Uterus (tissue), 4 donors: ENCODE data around the gene ZNF837. TPM values are rescaled to one million over a fixed set of nuclear protein-coding genes. Genes with fewer than 3 reads are reported as not detected.
A peak's percentile ranks its signal among the peaks of the same experiment; 100 is the strongest.

Experiments
- DNase-seq, 2 donors: peaks; one replicate each; pipeline ENCODE4 v3.0.0-alpha.2; 2019 to 2020
- H3K27ac ChIP-seq, 2 donors: fragments of 200-600 bp; sonication (generic); 1 replicate in 1 of 2; 2 replicates in 1 of 2; pipeline ENCODE4 v1.5.1; 2016 to 2018
- H3K27me3 ChIP-seq, 2 donors: fragments of 200-600 bp; sonication (generic); one replicate each; pipeline ENCODE4 v1.5.1; 2018 to 2019; ENCODE audit warnings: control low read depth in 1 of 2
- H3K36me3 ChIP-seq, 2 donors: fragments of 200-600 bp; sonication (generic); one replicate each; pipeline ENCODE4 v1.5.1; 2019; ENCODE audit warnings: control low read depth in 1 of 2
- H3K4me1 ChIP-seq, 2 donors: fragments of 200-600 bp; sonication (generic); one replicate each; pipeline ENCODE4 v1.5.1; 2018 to 2019; ENCODE audit warnings: control low read depth in 1 of 2
- H3K4me3 ChIP-seq, 2 donors: fragments of 200-600 bp; sonication (generic); 1 replicate in 1 of 2; 2 replicates in 1 of 2; pipeline ENCODE4 v1.5.1; 2018 to 2019; ENCODE audit warnings: mild to moderate bottlenecking in 1 of 2
- H3K9me3 ChIP-seq, 2 donors: fragments of 200-600 bp; sonication (generic); one replicate each; pipeline ENCODE4 v1.5.1; 2019; ENCODE audit warnings: control low read depth in 1 of 2
- POLR2A ChIP-seq, 2 donors: fragments of 450-650 bp; IDR thresholded peaks; one replicate each; pipeline ENCODE4 v1.6.1; 2016; ENCODE audit warnings: antibody characterized with exemption in 2 of 2, mild to moderate bottlenecking in 1 of 2, moderate library complexity in 1 of 2
- intact Hi-C: fragments of 100-400 bp; cut with DNase I; formaldehyde crosslinking; loops from one replicate; pipeline ENCODE4 v1.15.1; 2023; ENCODE audit warnings: low total_unique reads
- total RNA-seq, 4 donors: library from RNA; depleted of rRNA in 3 of 4; stranded (reverse); fragments of >200 nt in 3 of 4; gene quantifications; one replicate each; pipeline versions ENCODE4 v1.1.0 to v1.2.4, GENCODE V29; 2014 to 2023
- TF ChIP-seq, protein P1 (sequence below), 4 experiments: fragments of 200-600 bp in 2 of 4; fragments of 450-650 bp in 2 of 4; sonication (generic) in 2 of 4; IDR thresholded peaks; one replicate each; pipeline ENCODE4 v1.5.1; 2016 to 2019; ENCODE audit warnings: antibody characterized with exemption in 4 of 4, mild to moderate bottlenecking in 2 of 4, moderate library complexity in 1 of 4
- donor health status: DM: yes; HTN: yes; CAD: no.

Gene ZNF837
- total RNA-seq, 4 donors from 2014 or later: 1.6 to 4.6 (median 2.8) TPM; not detected in 1

DNA sequence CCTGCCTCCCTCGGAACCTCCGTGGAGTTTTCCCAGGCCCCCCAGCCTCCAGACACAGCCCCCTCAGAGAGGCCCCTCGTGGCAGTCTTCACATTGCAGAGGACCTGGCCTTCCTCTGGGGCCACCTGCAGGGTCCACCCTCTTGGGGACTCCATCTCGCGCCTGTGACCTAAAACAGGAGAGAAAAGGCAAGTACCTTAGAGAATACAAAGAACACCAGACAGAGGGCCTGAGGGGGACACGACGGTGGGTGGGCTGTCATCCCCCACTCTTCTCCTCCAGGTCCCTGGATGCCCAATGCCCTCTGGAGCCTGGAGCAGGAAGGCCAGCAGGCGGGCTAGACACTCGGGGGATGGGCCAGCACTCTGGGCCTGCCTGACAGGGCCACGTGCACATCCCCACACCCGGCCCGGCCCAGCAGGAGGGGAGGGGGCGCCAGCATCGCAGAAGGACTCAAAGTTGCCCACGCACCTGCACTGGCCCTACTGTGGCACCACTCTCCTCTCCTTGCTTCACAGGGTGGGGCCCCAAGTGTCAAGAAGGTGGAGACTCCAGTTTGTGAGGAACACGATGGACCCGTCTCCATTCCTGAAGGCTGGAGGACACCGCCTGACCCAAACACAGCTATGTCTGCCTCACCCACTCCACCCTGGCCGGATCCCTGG lies 23.2 kb downstream of the ZNF837 start:
- peaks cover 0 to 15% of the 10 kb centered on the region in 2 donors for H3K4me1 ChIP-seq
- TF ChIP-seq, protein P1, sequence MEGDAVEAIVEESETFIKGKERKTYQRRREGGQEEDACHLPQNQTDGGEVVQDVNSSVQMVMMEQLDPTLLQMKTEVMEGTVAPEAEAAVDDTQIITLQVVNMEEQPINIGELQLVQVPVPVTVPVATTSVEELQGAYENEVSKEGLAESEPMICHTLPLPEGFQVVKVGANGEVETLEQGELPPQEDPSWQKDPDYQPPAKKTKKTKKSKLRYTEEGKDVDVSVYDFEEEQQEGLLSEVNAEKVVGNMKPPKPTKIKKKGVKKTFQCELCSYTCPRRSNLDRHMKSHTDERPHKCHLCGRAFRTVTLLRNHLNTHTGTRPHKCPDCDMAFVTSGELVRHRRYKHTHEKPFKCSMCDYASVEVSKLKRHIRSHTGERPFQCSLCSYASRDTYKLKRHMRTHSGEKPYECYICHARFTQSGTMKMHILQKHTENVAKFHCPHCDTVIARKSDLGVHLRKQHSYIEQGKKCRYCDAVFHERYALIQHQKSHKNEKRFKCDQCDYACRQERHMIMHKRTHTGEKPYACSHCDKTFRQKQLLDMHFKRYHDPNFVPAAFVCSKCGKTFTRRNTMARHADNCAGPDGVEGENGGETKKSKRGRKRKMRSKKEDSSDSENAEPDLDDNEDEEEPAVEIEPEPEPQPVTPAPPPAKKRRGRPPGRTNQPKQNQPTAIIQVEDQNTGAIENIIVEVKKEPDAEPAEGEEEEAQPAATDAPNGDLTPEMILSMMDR (IDR thresholded peaks at IDR 0.05): no peak
- TF ChIP-seq POLR2A (IDR thresholded peaks at IDR 0.05): no peak
- no peaks in the 10 kb centered on the region for H3K9me3 ChIP-seq
- H3K27me3 ChIP-seq: no peaks in the 10 kb centered on the region
- H3K36me3 ChIP-seq: no peaks in the 10 kb centered on the region
- H3K27ac ChIP-seq: no peak overlapping the region
- no peak for DNase-seq
- no peak overlapping the region for H3K4me3 ChIP-seq
- intact Hi-C loops: no loop called here

DNA sequence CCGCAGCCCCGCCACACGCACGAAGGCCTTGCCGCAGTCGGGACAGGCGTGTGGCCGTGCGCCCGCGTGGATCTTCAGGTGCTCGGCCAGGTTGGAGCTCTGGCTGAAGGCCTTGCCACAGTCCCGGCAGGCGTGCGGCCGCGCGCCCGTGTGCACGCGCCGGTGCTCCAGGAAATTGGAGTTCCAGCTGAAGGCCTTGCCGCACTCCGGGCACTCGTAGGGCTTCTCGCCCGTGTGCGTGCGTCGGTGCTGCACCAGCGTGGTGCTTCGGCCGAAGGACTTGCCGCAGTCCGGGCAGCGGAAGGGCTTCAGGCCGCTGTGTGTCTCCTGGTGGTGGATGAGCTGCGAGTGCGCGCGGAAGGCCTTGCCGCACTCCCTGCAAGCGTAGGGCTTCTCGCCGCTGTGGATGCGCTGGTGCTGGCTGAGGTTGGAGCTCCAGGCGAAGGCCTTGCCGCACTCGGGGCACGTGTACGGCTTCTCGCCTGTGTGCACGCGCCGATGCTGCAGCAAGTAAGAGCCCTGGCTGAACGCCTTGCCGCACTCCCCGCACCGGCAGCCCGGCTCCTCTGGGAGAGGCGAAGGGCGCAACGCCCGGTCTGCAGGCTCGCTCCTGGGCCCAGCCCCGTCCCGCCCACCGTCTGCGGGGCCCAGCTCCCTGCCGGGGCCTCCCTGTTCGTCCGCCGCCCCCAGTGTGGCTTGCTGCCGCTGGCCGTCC lies 23.9 kb downstream of the ZNF837 start:
- DNase-seq: no peak

GRCh38 chr19:58355908-58356765 lies 24.7 kb downstream of the ZNF837 start:
- TF ChIP-seq POLR2A (IDR thresholded peaks at IDR 0.05): no peak
- TF ChIP-seq, protein P1 (IDR thresholded peaks at IDR 0.05): no peak
- Histone ChIP-seq H3K4me1 (peaks cover 0 to 15% of the 10 kb centered on the region in 2 donors), H3K36me3 (no peaks in the 10 kb centered on the region), H3K9me3 (no peaks in the 10 kb centered on the region), H3K27me3 (no peaks in the 10 kb centered on the region), H3K4me3 (peak overlapping the region; percentile 14 to 20), H3K27ac (no peak overlapping the region)
- intact Hi-C loops: no loop called here
- DNase-seq: no peak

More for the DNA sequence above, 23.9 kb downstream of the ZNF837 start:
- H3K4me1 ChIP-seq: peaks cover 0 to 15% of the 10 kb centered on the region in 2 donors
- peak overlapping the region; percentile 14 to 20 for H3K4me3 ChIP-seq
- no peak overlapping the region for H3K27ac ChIP-seq
- no peaks in the 10 kb centered on the region for H3K27me3 ChIP-seq
- no peaks in the 10 kb centered on the region for H3K36me3 ChIP-seq
- intact Hi-C loops: no loop called here
- TF ChIP-seq, protein P1 (IDR thresholded peaks at IDR 0.05): no peak
- no peak for TF ChIP-seq POLR2A (IDR thresholded peaks at IDR 0.05)
- H3K9me3 ChIP-seq: no peaks in the 10 kb centered on the region

DNA sequence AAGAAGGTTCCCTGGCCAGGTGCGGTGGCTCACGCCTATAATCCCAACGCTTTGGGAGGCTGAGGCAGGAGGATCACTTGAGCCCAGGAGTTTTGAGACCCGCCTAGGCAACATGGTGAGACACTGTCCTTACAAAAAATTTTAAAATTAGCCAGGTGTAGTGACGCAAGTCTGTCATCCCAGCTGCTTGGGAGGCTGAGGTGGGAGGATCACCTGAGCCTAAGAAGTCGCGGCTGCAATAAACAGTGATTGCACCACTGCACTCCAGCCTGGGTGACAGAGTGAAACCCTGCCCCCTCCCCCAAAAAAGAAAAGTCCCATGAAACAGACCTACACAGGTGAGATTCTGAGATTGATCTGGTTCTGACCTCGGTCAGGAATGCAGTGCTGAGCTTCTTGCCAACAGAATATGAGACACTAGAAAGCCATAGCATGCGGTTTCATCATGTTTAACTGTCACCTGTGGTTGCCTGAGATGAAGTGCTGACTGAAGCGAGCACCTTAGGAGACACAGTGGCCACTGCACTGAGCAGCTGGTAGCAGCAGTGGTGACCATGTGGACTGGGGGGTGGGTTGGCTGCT lies 25.5 kb downstream of the ZNF837 start:
- intact Hi-C loops: no loop called here
- H3K4me1 ChIP-seq: peaks cover 0 to 15% of the 10 kb centered on the region in 2 donors
- H3K4me3 ChIP-seq: no peak overlapping the region
- H3K27ac ChIP-seq: no peak overlapping the region
- no peak for TF ChIP-seq POLR2A (IDR thresholded peaks at IDR 0.05)
- TF ChIP-seq, protein P1 (IDR thresholded peaks at IDR 0.05): no peak
- H3K27me3 ChIP-seq: no peaks in the 10 kb centered on the region
- H3K36me3 ChIP-seq: no peaks in the 10 kb centered on the region
- H3K9me3 ChIP-seq: no peaks in the 10 kb centered on the region
- DNase-seq: no peak
